Measurements from ENCODE around the gene ADAMTS2.
A peak's percentile ranks its signal among the peaks of the same experiment; 100 is the strongest.

Gene ADAMTS2

DNA sequence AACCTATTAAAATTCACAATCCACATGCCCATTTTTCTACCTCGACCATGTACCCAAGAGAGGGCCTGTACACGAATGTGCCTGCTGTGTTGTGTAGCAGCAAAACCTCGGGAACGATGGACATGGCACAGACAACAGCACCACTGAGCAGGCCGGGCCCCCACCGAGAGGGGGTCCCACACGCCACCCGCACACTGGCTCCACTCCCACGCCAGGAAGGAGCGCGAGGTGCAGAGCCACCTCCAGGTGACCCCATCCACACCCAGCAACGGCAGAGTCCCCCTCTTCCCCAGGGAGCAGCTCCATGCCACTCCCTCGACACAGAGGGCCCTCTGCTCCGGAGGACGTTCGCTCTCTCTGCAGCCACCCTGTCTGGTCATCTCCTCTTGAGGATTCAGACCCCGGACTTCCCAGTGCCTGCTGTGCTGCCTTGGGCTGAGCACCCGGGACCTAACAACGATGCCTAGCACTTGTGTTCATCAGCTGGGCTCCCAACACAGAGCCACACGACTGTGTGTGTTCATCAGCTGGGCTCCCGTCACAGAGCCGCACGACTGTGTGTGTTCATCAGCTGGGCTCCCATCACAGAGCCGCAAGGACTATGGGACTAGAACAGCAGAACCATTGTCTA, 25.3 kb upstream of the ADAMTS2 start:
- Histone ChIP-seq H3K4me1 (ENCODE audit: control insufficient read depth, insufficient read depth, low read depth, low read length) (no peaks in the 10 kb centered on the region), H2BK12ac (ENCODE audit: low read length in 2 of 2) (no peak overlapping the region), H3K18ac (ENCODE audit: low read depth in 1 of 2, low read length in 2 of 2) (no peak overlapping the region), H3K36me3 (ENCODE audit: control insufficient read depth in 1 of 2, insufficient read depth in 2 of 2, low read depth in 1 of 2, low read length in 2 of 2) (no peaks in the 10 kb centered on the region), H3K4ac (ENCODE audit: low read depth in 1 of 2, low read length in 2 of 2) (no peak overlapping the region), H4K8ac (ENCODE audit: low read length) (no peak overlapping the region), H3K79me1 (replicated peaks; ENCODE audit: low read length, poor library complexity, severe bottlenecking) (no peaks in the 10 kb centered on the region), H2BK15ac (ENCODE audit: low read depth, poor library complexity, severe bottlenecking) (no peak overlapping the region), H2BK5ac (ENCODE audit: low read depth, low read length, poor library complexity, severe bottlenecking) (no peak overlapping the region), H3K14ac (ENCODE audit: low read length in 2 of 2) (no peak overlapping the region), H4K91ac (ENCODE audit: low read length) (no peak overlapping the region), H3K23ac (ENCODE audit: low read length in 2 of 2) (no peak overlapping the region), H3K4me2 (ENCODE audit: low read length, poor library complexity, severe bottlenecking) (no peak overlapping the region), H3K27ac (ENCODE audit: low read length, poor library complexity, severe bottlenecking) (no peak overlapping the region), H3K27me3 (ENCODE audit: control insufficient read depth in 1 of 2, insufficient read depth in 1 of 2, low read length in 2 of 2) (peaks cover 0 to 24% of the 10 kb centered on the region in 2 experiments), H2AFZ (ENCODE audit: low read depth, low read length) (no peak overlapping the region), H2AK5ac (ENCODE audit: low read length, severe bottlenecking) (no peak overlapping the region), H3K9ac (ENCODE audit: low read length) (no peak overlapping the region), H3K9me3 (ENCODE audit: control insufficient read depth, low read length) (no peaks in the 10 kb centered on the region), H2BK120ac (ENCODE audit: low read depth, low read length) (no peak overlapping the region), H3K4me3 (ENCODE audit: insufficient read depth in 1 of 2, low read depth in 1 of 2, low read length in 2 of 2) (no peak overlapping the region)
- WGBS: 85% methylated on average over 24 of the region's 24 CpGs
- DNase-seq: no peak

DNA sequence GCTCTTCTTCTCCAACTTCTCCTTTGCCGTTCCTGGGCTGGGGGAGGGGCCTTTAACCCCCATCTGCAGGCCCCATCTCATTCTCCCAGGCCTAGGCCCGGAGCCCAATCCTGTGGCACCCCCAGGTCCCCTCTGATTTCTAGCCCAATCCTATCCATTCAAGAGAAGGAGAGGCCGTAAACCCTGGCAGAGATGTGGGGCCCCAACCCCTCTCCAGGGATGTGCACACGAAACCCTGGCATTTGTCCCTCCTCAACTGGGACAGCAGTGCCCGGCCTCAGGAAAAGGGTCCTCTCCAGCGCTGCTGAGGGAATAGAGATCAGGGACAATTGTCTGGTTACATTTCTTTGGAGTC, 24.2 kb upstream of the ADAMTS2 start:
- Histone ChIP-seq H3K23ac (ENCODE audit: low read length in 2 of 2) (no peak overlapping the region), H3K4me3 (ENCODE audit: insufficient read depth in 1 of 2, low read depth in 1 of 2, low read length in 2 of 2) (no peak overlapping the region), H3K4me2 (ENCODE audit: low read length, poor library complexity, severe bottlenecking) (no peak overlapping the region), H3K9ac (ENCODE audit: low read length) (no peak overlapping the region), H2BK120ac (ENCODE audit: low read depth, low read length) (no peak overlapping the region), H4K8ac (ENCODE audit: low read length) (no peak overlapping the region), H2BK15ac (ENCODE audit: low read depth, poor library complexity, severe bottlenecking) (no peak overlapping the region), H3K27me3 (ENCODE audit: control insufficient read depth in 1 of 2, insufficient read depth in 1 of 2, low read length in 2 of 2) (peaks cover 0 to 24% of the 10 kb centered on the region in 2 experiments), H3K79me1 (replicated peaks; ENCODE audit: low read length, poor library complexity, severe bottlenecking) (no peaks in the 10 kb centered on the region), H3K4ac (ENCODE audit: low read depth in 1 of 2, low read length in 2 of 2) (no peak overlapping the region), H3K4me1 (ENCODE audit: control insufficient read depth, insufficient read depth, low read depth, low read length) (no peaks in the 10 kb centered on the region), H3K18ac (ENCODE audit: low read depth in 1 of 2, low read length in 2 of 2) (no peak overlapping the region), H3K14ac (ENCODE audit: low read length in 2 of 2) (no peak overlapping the region), H2BK12ac (ENCODE audit: low read length in 2 of 2) (no peak overlapping the region), H2AFZ (ENCODE audit: low read depth, low read length) (no peak overlapping the region), H3K27ac (ENCODE audit: low read length, poor library complexity, severe bottlenecking) (no peak overlapping the region), H3K36me3 (ENCODE audit: control insufficient read depth in 1 of 2, insufficient read depth in 2 of 2, low read depth in 1 of 2, low read length in 2 of 2) (no peaks in the 10 kb centered on the region), H3K9me3 (ENCODE audit: control insufficient read depth, low read length) (no peaks in the 10 kb centered on the region), H2BK5ac (ENCODE audit: low read depth, low read length, poor library complexity, severe bottlenecking) (no peak overlapping the region), H4K91ac (ENCODE audit: low read length) (no peak overlapping the region), H2AK5ac (ENCODE audit: low read length, severe bottlenecking) (no peak overlapping the region)
- 79% methylated on average over 6 of the region's 6 CpGs for WGBS
- no peak for DNase-seq

DNA sequence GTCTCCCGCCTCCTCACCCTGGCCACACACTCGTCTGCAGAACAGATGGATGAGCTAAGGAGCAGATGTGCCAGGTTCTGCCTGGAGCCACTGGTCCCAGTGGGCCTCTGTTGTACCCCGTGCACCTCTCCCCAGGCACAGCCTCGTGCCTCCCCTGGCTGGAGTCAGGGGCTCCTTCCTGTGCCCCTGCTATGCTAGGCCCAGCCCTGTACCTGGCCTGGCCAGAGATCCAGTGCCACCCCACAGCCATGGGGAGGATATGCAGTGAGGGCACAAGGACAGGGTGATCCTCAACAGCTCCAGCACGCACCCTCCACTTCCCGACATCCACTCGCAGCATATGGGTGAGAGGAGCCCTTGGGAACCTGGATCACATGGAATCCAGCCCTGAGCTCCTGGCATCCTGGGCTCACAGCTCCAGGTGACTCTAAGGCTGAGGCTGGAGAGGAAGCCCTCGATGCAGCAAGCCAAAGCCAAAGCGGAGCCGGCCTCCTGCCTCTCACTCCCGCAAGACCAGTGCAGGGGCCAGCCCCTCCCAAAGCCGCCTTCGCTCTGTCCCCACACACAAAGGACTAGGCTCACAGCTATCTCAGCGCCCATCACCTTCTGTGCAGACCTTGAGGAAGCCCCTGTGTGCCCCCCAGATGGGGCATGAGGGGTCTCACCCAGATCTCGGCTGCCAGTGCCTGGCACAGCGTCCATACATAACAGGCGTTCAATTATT, 23.7 kb upstream of the ADAMTS2 start:
- Histone ChIP-seq H3K14ac (ENCODE audit: low read length in 2 of 2) (no peak overlapping the region), H2BK5ac (ENCODE audit: low read depth, low read length, poor library complexity, severe bottlenecking) (no peak overlapping the region)

DNA sequence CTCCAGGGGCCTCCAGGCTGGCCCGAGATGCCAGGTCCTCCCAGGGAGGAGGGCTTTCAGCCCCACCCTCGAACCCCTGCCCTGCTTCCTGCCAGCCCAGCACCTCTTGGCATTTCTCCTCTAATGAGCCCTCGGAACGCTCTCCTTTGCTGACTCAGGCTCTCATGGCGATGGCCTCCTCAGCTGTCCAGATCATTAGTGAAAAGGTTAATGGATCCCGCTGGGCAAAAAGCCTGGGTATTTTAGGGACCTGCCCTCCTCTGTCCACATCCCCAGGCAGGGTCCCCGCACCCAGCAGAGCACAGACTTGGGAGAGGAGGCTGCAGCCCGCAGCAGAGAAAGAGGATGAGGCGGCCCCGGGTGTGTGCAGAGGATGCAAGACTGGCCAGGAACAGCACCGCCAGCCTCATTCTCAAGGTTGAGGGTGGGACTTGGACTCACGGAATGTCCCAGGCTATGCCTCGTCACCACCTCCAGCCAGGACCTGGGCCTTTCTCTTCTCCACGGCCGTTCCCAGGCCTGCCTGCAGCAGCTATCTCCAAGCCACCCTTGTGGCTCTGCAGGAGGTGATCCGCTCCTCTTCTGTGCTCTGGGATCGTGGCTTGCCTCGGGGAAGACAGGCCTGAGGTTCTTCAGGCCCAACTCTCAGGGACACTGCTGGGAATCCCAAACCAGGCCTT, 23.0 kb upstream of the ADAMTS2 start:
- Histone ChIP-seq H3K4me1 (ENCODE audit: control insufficient read depth, insufficient read depth, low read depth, low read length) (no peaks in the 10 kb centered on the region), H2AK5ac (ENCODE audit: low read length, severe bottlenecking) (no peak overlapping the region), H2BK5ac (ENCODE audit: low read depth, low read length, poor library complexity, severe bottlenecking) (no peak overlapping the region), H3K23ac (ENCODE audit: low read length in 2 of 2) (no peak overlapping the region), H2BK12ac (ENCODE audit: low read length in 2 of 2) (no peak overlapping the region), H3K79me1 (replicated peaks; ENCODE audit: low read length, poor library complexity, severe bottlenecking) (no peaks in the 10 kb centered on the region), H3K14ac (ENCODE audit: low read length in 2 of 2) (no peak overlapping the region), H3K9me3 (ENCODE audit: control insufficient read depth, low read length) (peaks cover 4% of the 10 kb centered on the region), H3K4me2 (ENCODE audit: low read length, poor library complexity, severe bottlenecking) (no peak overlapping the region), H3K9ac (ENCODE audit: low read length) (no peak overlapping the region), H3K18ac (ENCODE audit: low read depth in 1 of 2, low read length in 2 of 2) (no peak overlapping the region), H4K8ac (ENCODE audit: low read length) (no peak overlapping the region), H3K27me3 (ENCODE audit: control insufficient read depth in 1 of 2, insufficient read depth in 1 of 2, low read length in 2 of 2) (peaks cover 0 to 28% of the 10 kb centered on the region in 2 experiments), H3K27ac (ENCODE audit: low read length, poor library complexity, severe bottlenecking) (no peak overlapping the region), H3K4me3 (ENCODE audit: insufficient read depth in 1 of 2, low read depth in 1 of 2, low read length in 2 of 2) (no peak overlapping the region), H2AFZ (ENCODE audit: low read depth, low read length) (no peak overlapping the region), H2BK120ac (ENCODE audit: low read depth, low read length) (no peak overlapping the region), H3K4ac (ENCODE audit: low read depth in 1 of 2, low read length in 2 of 2) (no peak overlapping the region), H4K91ac (ENCODE audit: low read length) (no peak overlapping the region), H3K36me3 (ENCODE audit: control insufficient read depth in 1 of 2, insufficient read depth in 2 of 2, low read depth in 1 of 2, low read length in 2 of 2) (no peaks in the 10 kb centered on the region), H2BK15ac (ENCODE audit: low read depth, poor library complexity, severe bottlenecking) (no peak overlapping the region)
- WGBS: 88% methylated on average over 18 of the region's 18 CpGs
- no peak for DNase-seq

More for the DNA sequence above, 23.7 kb upstream of the ADAMTS2 start:
- no peak overlapping the region for H2BK15ac ChIP-seq (ENCODE audit: low read depth, poor library complexity, severe bottlenecking)
- no peak overlapping the region for H2BK120ac ChIP-seq (ENCODE audit: low read depth, low read length)
- no peak overlapping the region for H2BK12ac ChIP-seq (ENCODE audit: low read length in 2 of 2)
- DNase-seq: no peak
- no peak overlapping the region for H3K4me3 ChIP-seq (ENCODE audit: insufficient read depth in 1 of 2, low read depth in 1 of 2, low read length in 2 of 2)
- peak overlapping the region; percentile 1 for H4K91ac ChIP-seq (ENCODE audit: low read length)
- no peak overlapping the region for H2AFZ ChIP-seq (ENCODE audit: low read depth, low read length)
- no peak overlapping the region for H3K23ac ChIP-seq (ENCODE audit: low read length in 2 of 2)
- no peaks in the 10 kb centered on the region for H3K4me1 ChIP-seq (ENCODE audit: control insufficient read depth, insufficient read depth, low read depth, low read length)
- WGBS: 88% methylated on average over 17 of the region's 17 CpGs
- no peak overlapping the region for H3K9ac ChIP-seq (ENCODE audit: low read length)
- no peak overlapping the region for H3K4ac ChIP-seq (ENCODE audit: low read depth in 1 of 2, low read length in 2 of 2)
- no peaks in the 10 kb centered on the region for H3K36me3 ChIP-seq (ENCODE audit: control insufficient read depth in 1 of 2, insufficient read depth in 2 of 2, low read depth in 1 of 2, low read length in 2 of 2)
- no peaks in the 10 kb centered on the region for H3K79me1 ChIP-seq (replicated peaks; ENCODE audit: low read length, poor library complexity, severe bottlenecking)
- peaks cover 0 to 24% of the 10 kb centered on the region in 2 experiments for H3K27me3 ChIP-seq (ENCODE audit: control insufficient read depth in 1 of 2, insufficient read depth in 1 of 2, low read length in 2 of 2)
- no peak overlapping the region for H4K8ac ChIP-seq (ENCODE audit: low read length)
- no peak overlapping the region for H3K4me2 ChIP-seq (ENCODE audit: low read length, poor library complexity, severe bottlenecking)
- H3K18ac ChIP-seq (ENCODE audit: low read depth in 1 of 2, low read length in 2 of 2): no peak overlapping the region
- H3K27ac ChIP-seq (ENCODE audit: low read length, poor library complexity, severe bottlenecking): no peak overlapping the region
- no peaks in the 10 kb centered on the region for H3K9me3 ChIP-seq (ENCODE audit: control insufficient read depth, low read length)
- no peak overlapping the region for H2AK5ac ChIP-seq (ENCODE audit: low read length, severe bottlenecking)
